ENCODE data around the gene FOXO1.

Gene FOXO1

DNA sequence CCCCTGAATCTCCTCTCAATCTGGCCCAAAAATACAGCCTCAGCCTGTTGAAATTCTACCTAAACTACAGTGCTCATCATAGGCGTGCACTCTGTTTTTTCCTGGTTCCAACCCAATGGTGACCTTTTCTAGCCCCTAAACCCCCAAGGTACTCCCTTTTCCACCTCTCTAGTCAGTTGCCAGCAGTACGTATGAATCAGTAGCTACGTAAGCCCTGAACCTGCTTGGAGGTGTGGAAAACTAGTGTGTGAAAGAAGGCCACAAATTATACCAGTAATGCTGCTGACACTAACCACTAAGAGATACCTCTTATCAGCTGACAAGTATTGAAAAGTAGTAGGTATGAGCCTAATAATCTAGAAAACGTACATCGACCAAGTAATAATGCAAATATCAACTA, 60.9 kb downstream of the FOXO1 start:
- DNase-seq (ENCODE audit: low read depth), result no peak
- no peak for TF ChIP-seq MYC (IDR thresholded peaks at IDR 0.05; ENCODE audit: low read depth, low read length)
- no peak for TF ChIP-seq MAX (IDR thresholded peaks at IDR 0.05; ENCODE audit: low read depth, low read length)
- no peak for TF ChIP-seq CTCF (IDR thresholded peaks at IDR 0.05; ENCODE audit: low read depth, low read length)
- no peak for TF ChIP-seq POLR2A (IDR thresholded peaks at IDR 0.05; ENCODE audit: extremely low read depth, insufficient read length)
- no peak overlapping the region for H3K4me3 ChIP-seq (ENCODE audit: low read depth, low read length)

DNA sequence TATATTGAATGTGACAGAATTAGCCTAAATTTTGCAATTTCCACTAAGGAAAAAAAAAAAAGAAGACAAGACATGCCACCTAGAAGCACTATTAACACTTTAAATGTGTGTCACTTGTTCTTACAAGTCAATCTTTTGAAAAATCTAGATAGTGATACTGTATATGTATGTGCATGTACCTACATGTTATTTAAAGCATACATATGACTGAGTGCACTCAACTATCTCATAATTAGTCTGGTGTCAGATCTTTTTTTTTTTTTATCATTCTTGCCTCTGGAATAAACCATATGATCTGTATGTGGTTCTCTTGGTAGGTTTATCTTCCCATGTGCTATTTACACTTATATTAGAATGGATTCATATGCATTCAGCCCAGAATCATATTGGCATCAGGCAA, 62.3 kb downstream of the FOXO1 start:
- no peak overlapping the region for H3K4me3 ChIP-seq (ENCODE audit: low read depth, low read length)
- DNase-seq (ENCODE audit: low read depth), result no peak
- no peak for TF ChIP-seq MAX (IDR thresholded peaks at IDR 0.05; ENCODE audit: low read depth, low read length)
- no peak for TF ChIP-seq CTCF (IDR thresholded peaks at IDR 0.05; ENCODE audit: low read depth, low read length)
- no peak for TF ChIP-seq MYC (IDR thresholded peaks at IDR 0.05; ENCODE audit: low read depth, low read length)
- TF ChIP-seq POLR2A (IDR thresholded peaks at IDR 0.05; ENCODE audit: extremely low read depth, insufficient read length), result no peak

DNA sequence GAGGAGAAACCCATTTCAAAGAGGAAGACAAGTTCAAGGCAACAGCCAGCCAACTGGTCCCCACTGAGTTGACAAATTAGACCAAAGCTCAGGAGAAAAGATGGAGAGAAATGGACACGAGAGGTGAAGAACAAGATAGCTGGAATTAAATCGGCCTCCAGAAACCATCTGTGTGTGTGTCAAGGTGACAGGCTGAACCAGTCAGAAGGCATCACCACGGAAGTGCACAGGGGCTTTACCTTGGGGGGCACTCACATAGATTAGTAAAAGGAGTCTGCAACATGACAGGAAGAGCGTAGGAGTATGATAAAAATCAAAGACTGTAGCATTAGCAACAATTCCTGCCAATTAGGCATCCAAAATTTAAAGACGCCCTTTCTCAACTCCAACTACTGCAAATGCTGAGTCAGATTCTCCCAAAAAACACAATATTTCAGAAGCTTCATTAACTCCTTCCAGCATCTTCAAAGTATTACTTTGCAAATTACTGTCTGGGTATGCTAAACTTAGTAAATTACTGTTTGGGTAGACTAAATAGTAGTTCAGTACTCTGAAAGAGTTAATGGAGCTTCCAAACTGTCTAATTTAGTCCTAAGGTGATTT, 66.2 kb downstream of the FOXO1 start:
- TF ChIP-seq MAX (IDR thresholded peaks at IDR 0.05; ENCODE audit: low read depth, low read length), result no peak
- no peak for TF ChIP-seq CTCF (IDR thresholded peaks at IDR 0.05; ENCODE audit: low read depth, low read length)
- no peak for TF ChIP-seq MYC (IDR thresholded peaks at IDR 0.05; ENCODE audit: low read depth, low read length)
- no peak for TF ChIP-seq POLR2A (IDR thresholded peaks at IDR 0.05; ENCODE audit: extremely low read depth, insufficient read length)
- H3K4me3 ChIP-seq (ENCODE audit: low read depth, low read length), result no peak overlapping the region
- no peak for DNase-seq (ENCODE audit: low read depth)

- TF ChIP-seq MAX (IDR thresholded peaks at IDR 0.05; ENCODE audit: low read depth, low read length) (no peak), CTCF (IDR thresholded peaks at IDR 0.05; ENCODE audit: low read depth, low read length) (no peak), MYC (IDR thresholded peaks at IDR 0.05; ENCODE audit: low read depth, low read length) (no peak), POLR2A (IDR thresholded peaks at IDR 0.05; ENCODE audit: extremely low read depth, insufficient read length) (no peak)
- H3K4me3 ChIP-seq (ENCODE audit: low read depth, low read length), result no peak overlapping the region
- no peak for DNase-seq (ENCODE audit: low read depth)
These were observed 66.7 kb downstream of the FOXO1 start for GRCh38 chr13:40599747-40600146.

DNA sequence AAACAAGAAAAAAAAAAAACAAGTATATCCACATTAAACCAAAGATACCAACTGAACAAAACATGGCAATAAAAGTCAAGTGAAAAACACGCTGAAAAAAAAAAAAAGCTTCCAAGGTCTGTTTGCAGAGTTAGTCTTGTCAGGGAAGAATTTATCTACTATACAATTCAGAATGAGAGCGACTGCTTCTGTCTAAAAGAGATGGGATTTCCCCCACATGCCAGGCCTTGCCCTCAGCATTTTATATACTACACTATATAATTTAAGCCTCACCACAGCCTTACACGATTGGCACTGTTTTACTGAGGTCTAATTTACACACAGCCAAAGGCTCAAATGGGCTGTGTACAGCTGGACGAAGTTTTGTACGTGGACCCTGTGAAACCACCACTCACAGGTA, 67.3 kb downstream of the FOXO1 start:
- no peak for DNase-seq (ENCODE audit: low read depth)
- H3K4me3 ChIP-seq (ENCODE audit: low read depth, low read length), result no peak overlapping the region
- TF ChIP-seq CTCF (IDR thresholded peaks at IDR 0.05; ENCODE audit: low read depth, low read length) (no peak), POLR2A (IDR thresholded peaks at IDR 0.05; ENCODE audit: extremely low read depth, insufficient read length) (no peak), MAX (IDR thresholded peaks at IDR 0.05; ENCODE audit: low read depth, low read length) (no peak), MYC (IDR thresholded peaks at IDR 0.05; ENCODE audit: low read depth, low read length) (no peak)
